ENCODE results near the gene TMEM95.
A peak's percentile ranks its signal among the peaks of the same experiment; 100 is the strongest.
"Not testable (repeated sequence)": the region's sequence is repeated elsewhere in the genome, so short reads cannot be mapped to it uniquely, and the experiment has no call there.

TMEM95 gene

DNA sequence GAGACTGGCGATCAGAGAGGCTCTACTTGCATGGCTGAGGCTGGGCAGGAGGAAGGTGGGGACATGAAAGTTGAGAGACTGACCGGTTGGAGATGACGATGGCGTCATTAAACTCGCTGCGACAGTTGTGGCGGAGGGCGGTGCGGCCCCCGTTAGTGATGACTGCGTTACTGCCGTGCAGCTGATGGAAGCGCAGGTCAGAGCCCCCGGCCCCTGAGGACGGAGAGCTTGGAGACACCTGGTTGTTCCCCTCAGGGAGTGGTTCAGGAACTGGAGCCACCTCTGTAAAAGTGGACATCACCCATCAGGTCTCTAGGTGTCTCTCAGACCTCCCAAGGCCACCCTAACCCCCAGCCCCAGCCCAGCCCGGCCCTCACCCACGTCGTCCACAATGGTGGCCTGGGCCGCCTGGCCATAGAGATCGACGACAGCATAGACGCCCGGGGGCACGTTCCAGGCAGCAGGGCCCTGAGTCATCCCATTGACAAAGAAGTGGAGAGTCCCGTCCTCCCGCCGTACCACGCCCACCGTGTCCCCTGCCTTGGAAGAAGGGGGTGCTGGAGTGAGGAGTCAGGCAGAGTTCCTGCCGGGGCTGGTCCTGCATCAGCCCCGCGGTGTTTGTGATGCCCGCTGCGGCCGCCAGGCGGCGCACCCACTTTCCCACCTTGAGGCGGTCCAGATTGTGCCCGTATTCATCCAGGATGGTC lies 31.1 kb upstream of the TMEM95 start:
- no peak for DNase-seq

- DNase-seq: no peak
Observed at GRCh38 chr17:7324438-7324779, 30.5 kb upstream of the TMEM95 start.

- DNase-seq: no peak
Observed at GRCh38 chr17:7325031-7325528, 29.9 kb upstream of the TMEM95 start.

DNA sequence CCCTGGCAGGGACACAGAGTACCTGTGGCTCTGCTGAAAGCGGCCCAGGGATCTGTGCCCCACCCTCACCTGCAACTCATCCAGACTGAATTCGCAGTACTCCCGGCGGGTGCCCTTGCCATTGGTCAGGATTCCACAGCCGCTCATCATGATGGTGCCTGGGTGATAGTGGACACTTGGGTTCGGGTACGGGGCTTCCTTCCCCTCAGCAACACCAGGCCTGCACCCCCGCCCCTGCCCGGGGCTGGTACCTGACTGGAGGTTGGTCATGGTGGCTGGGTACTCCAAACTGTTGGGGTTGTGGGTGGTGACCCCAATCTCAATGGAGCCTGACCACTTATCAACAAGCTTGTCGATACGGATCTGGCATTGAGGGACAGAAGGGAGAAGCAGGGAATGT lies 28.8 kb upstream of the TMEM95 start:
- no peak for DNase-seq

- DNase-seq: no peak
Observed at GRCh38 chr17:7327056-7327455, 27.9 kb upstream of the TMEM95 start.

GRCh38 chr17:7327501-7327900 lies 27.5 kb upstream of the TMEM95 start:
- DNase-seq: no peak

DNA sequence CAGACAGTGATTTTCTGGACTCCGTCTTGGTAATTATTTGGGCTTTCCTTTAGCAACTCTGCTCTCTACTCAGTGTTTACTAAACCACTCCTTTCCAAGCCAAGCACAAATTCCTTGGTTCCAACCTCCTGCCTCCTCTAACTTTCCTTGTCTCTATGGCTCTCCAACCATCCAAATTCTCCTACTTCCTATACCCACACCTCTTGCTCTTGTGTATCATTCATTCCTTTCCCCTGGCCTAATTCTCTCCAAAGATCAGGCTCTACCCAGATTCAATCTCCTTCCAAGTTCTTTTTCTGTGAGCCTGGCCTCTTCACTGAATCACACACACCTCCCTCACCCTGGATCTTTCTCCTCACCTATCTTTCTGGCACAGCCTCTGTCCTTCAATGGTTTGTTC lies 26.9 kb upstream of the TMEM95 start:
- no peak for DNase-seq

- no peak for DNase-seq
Observed at GRCh38 chr17:7328840-7329373, 26.0 kb upstream of the TMEM95 start, which contains the start of gene NEURL4. TSS of gene NEURL4 (minus strand) at chr17:7329335. CDS start at chr17:7329312, 23 bp downstream.

- DNase-seq: peak; percentile 99
Observed at GRCh38 chr17:7329374-7329996, 25.5 kb upstream of the TMEM95 start.

DNA sequence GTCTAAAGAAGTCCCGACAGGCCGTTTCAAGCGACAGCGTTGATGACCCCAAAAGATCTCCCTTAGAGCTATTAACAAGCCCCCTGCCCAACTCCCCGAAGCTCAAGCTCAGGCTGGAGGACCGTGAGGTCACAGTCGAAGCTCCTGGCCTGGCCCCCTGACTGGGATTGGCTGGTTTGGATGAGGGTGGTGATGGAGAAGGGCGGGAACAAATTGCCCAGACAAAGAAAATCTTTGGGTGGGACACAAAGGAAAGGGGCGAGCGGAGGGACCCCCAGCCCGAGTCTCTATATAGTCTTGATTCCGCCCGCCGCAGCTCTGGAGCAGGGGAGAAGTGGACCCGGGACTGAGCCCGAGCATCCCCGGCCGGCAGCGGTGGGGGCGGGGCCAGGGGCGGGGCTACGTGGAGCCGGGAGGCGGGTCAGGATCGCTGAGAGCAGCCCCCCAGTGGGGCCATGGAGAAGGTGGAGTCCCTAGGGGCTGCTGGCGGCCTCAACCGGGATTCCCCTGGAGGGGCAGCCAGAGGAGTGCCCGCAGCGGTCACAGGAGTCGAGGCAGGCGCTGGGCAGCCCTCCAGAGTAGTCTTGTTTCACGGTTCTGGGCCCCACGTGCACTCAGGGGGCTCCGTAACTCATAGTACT lies 24.8 kb upstream of the TMEM95 start:
- DNase-seq: peak; percentile 68

- DNase-seq: no peak
Observed at GRCh38 chr17:7330638-7331015, 24.3 kb upstream of the TMEM95 start.

- DNase-seq: no peak
Observed at GRCh38 chr17:7332111-7332510, 22.8 kb upstream of the TMEM95 start.

DNA sequence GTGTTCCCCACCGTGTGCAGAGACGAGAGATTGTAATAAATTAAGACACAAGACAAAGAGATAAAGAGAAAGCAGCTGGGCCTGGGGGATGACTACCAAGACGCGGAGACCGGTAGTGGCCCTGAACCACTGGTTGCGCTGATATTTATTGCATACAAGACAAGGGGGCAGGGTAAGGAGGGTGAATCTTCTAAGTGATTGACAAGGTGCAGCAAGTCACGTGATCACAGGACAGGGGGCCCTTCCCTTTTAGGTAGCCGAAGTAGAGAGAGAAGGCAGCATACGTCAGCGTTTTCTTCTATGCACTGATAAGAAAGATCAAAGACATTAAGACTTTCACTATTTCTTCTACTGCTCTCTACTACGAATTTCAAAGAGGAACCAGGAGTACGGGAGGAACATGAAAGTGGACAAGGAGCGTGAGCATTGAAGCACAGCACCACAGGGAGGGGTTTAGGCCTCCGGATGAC lies 22.3 kb upstream of the TMEM95 start:
- not testable (repeated sequence) for DNase-seq

- DNase-seq: no peak
Observed at GRCh38 chr17:7334938-7335538, 19.9 kb upstream of the TMEM95 start.

- not testable (repeated sequence) for DNase-seq
Observed at GRCh38 chr17:7335765-7336164, 19.2 kb upstream of the TMEM95 start.

DNA sequence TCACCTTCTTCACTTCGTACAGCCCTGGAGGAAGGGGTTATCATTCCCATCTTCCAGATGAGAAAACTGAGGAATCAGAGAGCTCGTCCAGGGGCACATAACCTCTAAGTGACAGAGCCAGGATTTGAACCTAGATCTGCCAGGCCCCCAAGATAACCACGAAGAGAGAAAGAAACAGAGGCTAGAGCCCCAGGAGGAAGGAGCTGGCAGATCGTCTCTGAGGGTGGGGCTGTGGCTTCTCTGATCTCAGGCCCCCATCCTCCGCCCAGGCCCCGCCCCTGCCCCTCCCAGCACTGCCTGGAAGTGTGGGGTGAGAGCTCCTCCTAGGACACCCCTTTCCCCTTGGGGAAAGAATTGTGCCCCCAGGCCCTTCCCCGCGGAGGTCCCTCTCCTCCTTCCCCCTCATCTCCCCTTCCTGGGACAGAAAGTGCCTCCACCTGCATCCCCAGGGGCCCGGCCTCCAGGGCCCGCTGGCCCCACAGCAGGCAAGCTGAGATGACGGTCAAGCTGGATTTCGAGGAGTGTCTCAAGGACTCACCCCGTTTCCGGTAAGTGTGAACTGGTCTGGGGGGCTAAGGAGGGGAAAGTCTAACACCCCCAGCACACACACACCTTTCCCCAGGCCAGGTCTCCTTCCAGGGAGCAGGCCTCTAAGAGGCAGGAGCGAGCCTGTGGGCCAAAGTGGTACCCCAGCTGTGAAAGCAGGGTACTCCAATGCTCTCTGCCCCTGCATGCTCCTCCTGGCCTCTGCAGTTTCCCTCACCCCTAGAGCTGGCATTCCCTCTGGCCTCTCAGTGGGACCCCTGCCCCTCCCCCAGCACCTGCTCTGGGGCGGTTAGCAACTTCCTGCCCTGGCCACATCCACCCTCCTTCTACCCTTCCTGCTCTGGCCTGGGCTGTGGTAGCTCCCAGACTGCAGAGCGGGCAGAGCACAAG lies 18.4 kb upstream of the TMEM95 start, which contains the start of gene ACAP1:
ACAP1 (plus strand) TSS at position 290 of the 936 bp plus-strand sequence; CDS start at position 496, 206 bp downstream.
- DNase-seq: peak; percentile 87

- not testable (repeated sequence) for DNase-seq
Observed at GRCh38 chr17:7337600-7337999, 17.4 kb upstream of the TMEM95 start.

DNA sequence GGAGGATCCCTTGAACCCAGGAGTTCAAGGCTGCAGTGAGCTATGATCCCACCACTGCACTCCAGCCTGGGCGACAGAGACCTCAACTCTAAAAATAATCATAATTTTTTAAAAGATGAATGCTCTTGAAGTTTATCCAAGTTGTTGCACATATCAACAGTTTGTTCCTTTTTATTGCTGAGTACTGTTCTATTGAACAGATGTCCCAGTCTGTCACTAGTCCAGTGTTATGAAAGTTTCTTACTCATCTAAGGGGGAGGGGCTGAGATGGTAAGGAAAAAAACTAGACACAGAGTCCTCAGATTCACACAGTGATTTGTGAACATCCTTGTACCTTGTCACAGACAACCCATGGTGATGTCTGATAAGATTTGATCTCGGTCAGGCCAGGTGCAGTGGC lies 14.8 kb upstream of the TMEM95 start:
- no peak for DNase-seq

DNA sequence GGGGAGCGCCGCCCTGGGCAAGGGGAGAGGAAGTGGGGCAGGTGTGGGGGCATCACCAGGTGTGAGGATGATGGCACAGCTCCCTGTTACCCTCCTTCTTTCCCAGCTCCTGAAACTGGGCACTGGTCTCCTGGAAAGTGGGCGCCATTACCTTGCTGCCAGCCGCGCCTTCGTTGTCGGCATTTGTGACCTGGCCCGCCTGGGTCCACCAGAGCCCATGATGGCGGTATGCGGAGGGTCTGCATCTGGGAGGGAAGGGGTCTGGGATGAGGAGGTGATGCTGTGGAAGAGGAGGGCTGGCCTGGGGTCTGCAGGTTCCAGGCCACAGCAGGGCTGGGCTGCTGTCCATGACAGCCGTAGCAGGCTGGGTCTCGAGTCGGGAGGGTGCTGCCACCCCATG lies 13.1 kb upstream of the TMEM95 start:
- no peak for DNase-seq

GRCh38 chr17:7343250-7343649 lies 11.7 kb upstream of the TMEM95 start:
- DNase-seq: no peak

- no peak for DNase-seq
Observed at GRCh38 chr17:7346761-7347614, 8.0 kb upstream of the TMEM95 start.

Data from GDM1 (cell line).